GM18867 (cell line): ENCODE measurements around the gene FMO5.

Source experiments
- ATAC-seq: cut with Tn5 transposase; IDR thresholded peaks from one replicate; pipeline ENCODE4 v1.9.1; 2021; ENCODE audit warnings: mild to moderate bottlenecking, moderate library complexity; ENCODE audit not compliant: unreplicated experiment

The FMO5 gene, protein sequence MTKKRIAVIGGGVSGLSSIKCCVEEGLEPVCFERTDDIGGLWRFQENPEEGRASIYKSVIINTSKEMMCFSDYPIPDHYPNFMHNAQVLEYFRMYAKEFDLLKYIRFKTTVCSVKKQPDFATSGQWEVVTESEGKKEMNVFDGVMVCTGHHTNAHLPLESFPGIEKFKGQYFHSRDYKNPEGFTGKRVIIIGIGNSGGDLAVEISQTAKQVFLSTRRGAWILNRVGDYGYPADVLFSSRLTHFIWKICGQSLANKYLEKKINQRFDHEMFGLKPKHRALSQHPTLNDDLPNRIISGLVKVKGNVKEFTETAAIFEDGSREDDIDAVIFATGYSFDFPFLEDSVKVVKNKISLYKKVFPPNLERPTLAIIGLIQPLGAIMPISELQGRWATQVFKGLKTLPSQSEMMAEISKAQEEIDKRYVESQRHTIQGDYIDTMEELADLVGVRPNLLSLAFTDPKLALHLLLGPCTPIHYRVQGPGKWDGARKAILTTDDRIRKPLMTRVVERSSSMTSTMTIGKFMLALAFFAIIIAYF

GRCh38 chr1:147225193-147225730 lies at the start of gene FMO5:
Gene FMO5, minus strand, starts transcription at chr1:147225339. Its CDS starts 310 bp downstream, at chr1:147225029.
- peak; percentile 83 for ATAC-seq

DNA sequence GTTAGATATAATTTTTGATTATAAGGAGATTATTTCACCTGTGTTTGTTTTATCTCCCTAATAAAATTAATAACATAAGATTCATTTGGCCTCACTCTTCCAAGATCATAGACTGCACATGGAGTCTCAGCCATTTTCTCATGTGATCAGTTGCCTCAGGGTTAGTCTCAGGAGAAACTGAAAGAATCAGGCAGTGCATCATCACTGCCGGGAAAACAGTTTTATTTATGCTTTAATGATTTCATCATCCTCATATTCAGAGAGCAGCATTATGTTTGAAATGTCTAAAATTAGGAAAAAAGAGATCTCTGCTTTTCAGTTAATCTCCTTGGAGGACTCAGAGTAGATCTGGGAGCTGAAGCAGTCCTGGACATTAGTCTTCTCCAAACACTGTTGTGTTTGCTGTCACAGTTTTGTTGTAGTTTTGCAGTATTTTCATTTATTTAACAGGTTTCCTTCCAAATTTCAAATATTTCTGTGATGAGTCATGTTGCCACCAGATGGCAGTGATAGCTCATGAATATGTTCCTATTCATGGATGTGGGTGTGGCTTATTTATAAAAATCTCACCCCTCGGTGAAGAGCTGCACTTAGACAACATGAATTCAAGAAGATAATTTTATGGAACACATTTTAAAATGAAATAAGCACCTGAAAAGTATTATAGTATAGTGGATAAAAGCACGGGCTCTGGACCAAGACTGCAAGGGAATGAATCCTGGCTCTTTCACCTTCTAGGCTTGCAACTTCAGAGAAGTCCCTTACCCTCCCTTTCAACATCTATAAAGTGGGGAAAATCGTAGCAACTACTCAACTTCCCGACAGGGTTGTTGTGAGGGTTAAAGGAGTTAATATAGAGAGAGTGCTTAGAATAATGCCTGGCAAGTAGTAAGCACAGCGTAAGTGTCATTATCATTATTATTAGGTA lies 48.5 kb upstream of the FMO5 start:
- ATAC-seq: no peak

DNA sequence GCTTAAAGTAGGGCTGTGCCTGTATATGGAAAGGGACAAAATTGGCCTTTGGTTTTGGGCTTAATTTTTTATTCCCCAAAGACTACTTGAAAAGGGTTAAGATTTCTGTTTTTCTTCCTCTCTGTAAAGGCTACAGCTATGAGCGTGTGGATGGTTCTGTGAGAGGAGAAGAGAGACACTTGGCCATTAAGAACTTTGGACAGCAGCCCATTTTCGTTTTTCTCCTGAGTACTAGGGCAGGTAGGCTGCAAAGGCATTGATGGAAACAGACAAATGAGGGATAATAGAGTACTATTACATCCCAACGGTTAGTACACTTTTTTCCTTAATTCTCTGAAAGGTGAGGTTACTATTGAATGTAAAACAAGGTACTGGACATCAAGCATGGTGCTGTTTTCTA lies 46.9 kb upstream of the FMO5 start:
- no peak for ATAC-seq

GRCh38 chr1:147270721-147271120 lies 45.6 kb upstream of the FMO5 start:
- ATAC-seq: no peak

GRCh38 chr1:147267711-147268110 lies 42.6 kb upstream of the FMO5 start:
- ATAC-seq: no peak

DNA sequence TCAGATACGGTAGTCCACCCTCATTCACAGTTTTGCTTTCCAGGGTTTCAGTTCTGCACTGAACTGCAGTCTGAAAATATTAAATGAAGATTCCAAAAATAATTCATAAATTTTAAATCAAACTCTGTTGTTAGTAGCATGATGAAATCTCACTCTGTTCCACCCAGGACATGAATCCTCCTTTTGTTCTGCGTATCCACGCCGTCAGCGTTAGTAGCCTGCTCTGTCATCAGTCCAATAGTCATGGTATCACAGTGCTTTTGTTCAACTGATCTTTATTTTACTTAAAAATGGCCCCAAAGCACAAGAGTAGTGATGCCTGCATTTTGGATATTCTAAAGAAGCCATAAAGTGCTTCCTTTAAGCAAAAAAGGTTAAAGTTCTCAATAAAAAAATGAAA lies 41.2 kb upstream of the FMO5 start:
- ATAC-seq: no peak

DNA sequence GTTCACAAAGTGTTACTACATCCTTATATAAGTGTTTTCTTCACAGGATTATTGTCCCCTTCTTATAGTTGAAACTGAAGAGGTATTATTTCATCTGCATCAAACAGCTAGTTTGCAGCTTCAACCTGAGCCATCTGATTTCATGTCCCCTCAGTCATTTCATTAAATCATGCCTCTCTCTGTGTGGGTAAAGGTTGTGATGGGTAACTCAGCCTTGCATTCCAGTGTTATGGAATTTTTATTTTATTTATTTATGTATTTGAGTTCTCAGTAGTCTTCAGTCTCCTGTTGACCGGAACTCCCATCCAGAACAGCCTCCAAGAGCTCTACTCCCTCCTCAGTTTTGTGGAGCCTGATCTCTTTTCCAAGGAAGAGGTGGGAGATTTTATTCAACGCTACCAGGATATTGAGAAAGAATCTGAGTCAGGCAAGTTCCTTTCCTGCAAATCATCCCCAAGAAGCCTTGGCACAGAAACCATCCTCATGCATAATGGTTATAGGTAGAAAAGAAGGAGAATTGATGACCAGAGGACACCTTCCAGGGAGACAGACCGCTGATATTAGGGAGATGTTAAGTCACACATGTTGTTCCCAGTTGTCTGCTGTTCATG lies 39.1 kb upstream of the FMO5 start:
- no peak for ATAC-seq

GRCh38 chr1:147260956-147261355 lies 35.8 kb upstream of the FMO5 start:
- ATAC-seq: no peak

- no peak for ATAC-seq
These were observed 27.4 kb upstream of the FMO5 start for GRCh38 chr1:147252540-147252939.

DNA sequence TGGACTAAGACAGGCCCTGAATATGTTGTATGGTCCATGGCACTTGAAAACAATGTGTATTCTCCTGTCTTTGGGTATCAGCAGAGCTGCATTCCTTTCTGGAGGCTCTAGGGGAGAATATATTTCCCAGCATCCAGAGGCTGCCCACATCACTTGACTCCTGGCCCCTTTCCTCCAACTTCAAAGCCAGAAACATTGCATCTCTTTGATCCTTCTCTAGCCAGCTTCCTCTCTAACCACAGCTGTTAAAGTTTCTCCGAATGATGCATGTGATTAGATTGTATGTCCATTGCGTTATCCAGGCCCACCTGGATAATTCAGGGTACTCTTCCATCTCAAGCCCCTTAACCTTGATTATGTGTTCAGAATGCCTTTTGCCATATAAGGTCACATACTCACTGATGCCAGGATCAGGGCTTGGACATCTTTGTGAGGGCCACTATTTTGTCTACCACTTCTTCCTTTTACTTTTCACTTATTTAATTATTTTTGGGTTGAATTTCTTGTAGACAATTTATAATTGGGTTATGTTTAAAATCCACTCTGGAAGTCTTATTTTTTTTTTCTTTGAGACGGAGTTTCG lies 22.6 kb upstream of the FMO5 start:
- ATAC-seq: no peak

DNA sequence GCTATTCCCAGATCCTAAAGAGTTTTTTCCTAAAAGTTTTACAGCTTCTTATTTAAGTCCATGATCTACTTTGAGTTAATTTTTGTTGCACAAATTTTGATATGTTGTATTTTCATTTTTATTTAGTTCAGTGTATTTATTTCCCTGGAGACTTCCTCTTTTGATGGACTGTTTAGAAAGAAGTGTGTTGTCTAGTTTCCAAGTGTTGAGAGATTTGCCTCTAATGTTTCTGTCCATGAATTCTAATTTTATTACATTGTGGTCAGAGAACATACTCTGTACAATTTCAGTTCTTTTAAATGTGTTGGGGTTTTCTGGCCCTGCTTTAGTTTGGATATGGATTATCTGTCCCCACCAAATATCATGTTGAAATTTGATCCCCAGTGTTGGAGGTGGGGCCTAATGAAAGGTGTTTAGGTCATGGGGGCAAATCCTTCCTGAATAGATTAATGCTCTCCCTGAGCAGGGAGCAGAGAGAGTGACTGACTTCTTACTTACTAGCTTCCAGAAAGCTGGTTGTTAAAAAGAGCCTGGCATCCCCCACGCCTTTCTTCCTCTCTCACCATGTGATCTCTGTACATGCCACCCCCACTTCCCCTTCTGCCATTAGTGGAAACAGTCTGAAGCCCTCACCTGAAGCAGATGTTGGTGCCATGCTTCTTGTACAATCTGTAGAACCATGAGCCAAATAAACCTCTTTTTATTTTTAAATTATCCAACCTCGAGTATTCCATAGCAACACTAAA lies 21.9 kb upstream of the FMO5 start:
- ATAC-seq: no peak

- no peak for ATAC-seq
These were observed 21.0 kb upstream of the FMO5 start for GRCh38 chr1:147246044-147246690.

GRCh38 chr1:147245586-147246021 lies 20.5 kb upstream of the FMO5 start:
- no peak for ATAC-seq

- no peak for ATAC-seq
These were observed 20.0 kb upstream of the FMO5 start for GRCh38 chr1:147245129-147245528.

DNA sequence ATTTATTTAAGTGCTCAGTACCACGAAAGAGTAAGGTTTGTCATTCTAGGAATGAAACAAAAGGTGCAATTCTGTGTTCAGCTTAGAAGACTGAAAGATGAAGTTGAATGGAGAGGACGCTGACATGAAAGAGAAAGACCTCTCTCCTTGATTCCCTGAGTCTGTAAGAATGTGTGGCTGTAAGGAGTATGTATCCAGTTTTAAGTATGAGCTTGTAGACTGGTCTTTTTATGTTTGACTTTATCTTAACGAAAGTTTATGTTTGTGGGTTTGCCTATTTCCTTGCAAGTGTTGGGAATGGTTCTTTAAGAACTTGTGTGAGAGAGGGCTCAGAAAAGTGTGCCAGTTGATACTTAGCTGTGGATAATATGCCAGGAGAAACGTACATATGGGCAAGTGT lies 18.7 kb upstream of the FMO5 start:
- ATAC-seq: no peak

- peak; percentile 17 for ATAC-seq
These were observed 18.1 kb upstream of the FMO5 start for GRCh38 chr1:147243228-147243685.

DNA sequence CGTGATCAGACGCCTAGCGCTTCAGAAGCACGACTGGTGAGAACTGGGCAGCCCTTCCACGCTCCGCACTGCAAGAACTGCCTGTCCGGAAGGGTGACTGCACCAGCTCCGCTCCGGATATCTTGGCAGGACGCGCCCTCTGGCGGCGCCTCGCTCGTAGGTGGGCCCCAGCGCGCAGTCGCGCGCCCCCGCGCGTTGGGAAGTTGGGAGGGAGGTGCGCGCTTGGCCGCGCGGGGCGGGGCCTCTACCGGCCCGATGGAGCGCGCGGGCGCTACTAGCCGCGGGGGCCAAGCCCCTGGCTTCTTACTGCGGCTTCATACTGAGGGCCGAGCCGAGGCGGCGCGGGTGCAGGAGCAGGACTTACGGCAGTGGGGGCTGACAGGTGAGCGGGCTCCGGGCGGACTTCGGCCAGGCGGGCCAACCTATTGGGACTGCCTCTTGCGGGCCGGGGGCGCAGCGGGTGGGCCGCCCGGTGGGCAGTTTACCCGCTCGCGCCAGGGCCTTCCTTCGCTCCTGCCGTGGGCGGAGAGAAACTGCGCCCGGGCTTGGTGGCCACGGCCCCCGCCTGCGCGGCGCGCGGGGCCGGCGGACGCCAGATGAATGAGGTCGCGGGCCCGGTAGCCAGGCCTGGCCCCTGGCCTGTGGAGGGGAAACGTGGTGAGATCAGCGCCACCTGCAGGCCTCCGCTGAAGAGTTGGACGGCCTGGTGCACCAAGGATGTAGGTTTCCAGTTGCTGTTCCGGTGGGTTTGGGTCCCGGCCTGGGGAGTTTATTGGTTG lies 17.5 kb upstream of the FMO5 start, which contains the start of gene CHD1L:
CHD1L (plus strand) TSS at position 236 of the 779 bp plus-strand sequence; CDS start at position 256, 20 bp downstream.
- peak; percentile 86 for ATAC-seq

DNA sequence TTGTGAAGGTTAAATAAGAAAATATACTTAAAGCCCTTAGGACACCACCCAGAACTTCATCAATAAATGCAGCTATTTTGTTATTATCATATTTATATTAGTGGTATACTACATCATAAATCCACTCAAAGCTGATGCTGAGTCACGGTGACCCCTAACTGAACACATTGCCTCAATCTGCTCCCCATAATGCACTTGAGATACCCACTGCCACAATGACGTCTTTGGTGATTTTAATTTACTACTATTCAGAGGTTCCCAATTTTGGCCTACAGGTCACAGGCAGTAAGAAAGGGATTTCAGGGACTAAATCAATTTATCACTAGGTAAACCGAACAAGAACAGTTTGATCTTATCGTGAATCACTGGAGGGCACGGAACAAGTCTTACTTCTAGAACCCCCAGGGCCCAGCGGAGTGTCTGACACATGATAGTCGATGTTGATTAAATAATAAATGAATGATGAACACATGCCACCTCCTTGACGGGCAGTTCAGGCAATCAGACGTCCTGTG lies 16.9 kb upstream of the FMO5 start:
- no peak for ATAC-seq
